WTC11 (cell line): Measurements from ENCODE around the gene SLIT2. TPM values are rescaled to one million over a fixed set of nuclear protein-coding genes. Genes with fewer than 3 reads are reported as not detected.

Experiments
- ATAC-seq: fragments of 200-7000 bp; cut with Tn5 transposase; 2 replicates; pipeline ENCODE4 v1.10.0; 2021; ENCODE audit warnings: mild to moderate bottlenecking, moderate library complexity
- CTCF ChIA-PET: fragments of 300-600 bp; sonication (Branson Sonifier 250); formaldehyde crosslinking; loops from one replicate; lab custom pipeline; 2021; ENCODE audit warnings: antibody characterized with exemption; lab: Charles Lee
- POLR2A ChIA-PET: fragments of 350-600 bp; sonication (Branson Sonifier 250); formaldehyde crosslinking; loops from one replicate; lab custom pipeline; 2021; ENCODE audit warnings: antibody characterized with exemption; lab: Charles Lee
- DNase-seq: peaks from one replicate; pipeline ENCODE4 v3.0.0; 2021; ENCODE audit warnings: low spot score
- H3K27ac Mint-ChIP-seq: 2 replicates; pipeline ENCODE4 v1.8.0; 2021; ENCODE audit warnings: mixed read lengths
- H3K27me3 Mint-ChIP-seq: 2 replicates; pipeline ENCODE4 v1.8.0; 2021; ENCODE audit warnings: low read depth, mild to moderate bottlenecking, moderate library complexity, mixed read lengths
- H3K36me3 Mint-ChIP-seq: 2 replicates; pipeline ENCODE4 v1.8.0; 2021; ENCODE audit warnings: mixed read lengths
- H3K4me1 Mint-ChIP-seq: 2 replicates; pipeline ENCODE4 v1.8.0; 2022; ENCODE audit warnings: mixed read lengths
- H3K4me3 Mint-ChIP-seq: 2 replicates; pipeline ENCODE4 v1.8.0; 2021; ENCODE audit warnings: mild to moderate bottlenecking, moderate library complexity, mixed read lengths
- H3K9me3 Mint-ChIP-seq: 2 replicates; pipeline ENCODE4 v1.8.0; 2021; ENCODE audit warnings: mixed read lengths
- ATF1 ChIP-seq: sonication (generic); formaldehyde crosslinking; IDR thresholded peaks from 2 replicates; pipeline ENCODE4 v1.8.1; 2023; ENCODE audit warnings: mild to moderate bottlenecking, moderate library complexity, missing genetic modification reagents
- CREM ChIP-seq: sonication (generic); formaldehyde crosslinking; IDR thresholded peaks from 2 replicates; pipeline ENCODE4 v1.8.1; 2022; ENCODE audit warnings: mild to moderate bottlenecking, missing genetic modification reagents, moderate library complexity
- ERG ChIP-seq: fragments of 250-450 bp; sonication (Bioruptor Pico); IDR thresholded peaks from 2 replicates; pipeline ENCODE4 v1.8.0; 2021; ENCODE audit warnings: mild to moderate bottlenecking
- FOXP1 ChIP-seq: sonication (generic); formaldehyde crosslinking; IDR thresholded peaks from 2 replicates; pipeline ENCODE4 v1.8.0; 2022; ENCODE audit warnings: missing genetic modification reagents, mild to moderate bottlenecking, moderate library complexity, borderline replicate concordance
- GABPB1 ChIP-seq: sonication (generic); formaldehyde crosslinking; IDR thresholded peaks from 2 replicates; pipeline ENCODE4 v1.8.1; 2023; ENCODE audit warnings: mild to moderate bottlenecking, missing genetic modification reagents
- HMGA2 ChIP-seq: fragments of 250-450 bp; sonication (Bioruptor Pico); IDR thresholded peaks from 2 replicates; pipeline ENCODE4 v1.4.0; 2021; ENCODE audit warnings: mild to moderate bottlenecking, moderate library complexity
- KAT7 ChIP-seq: sonication (generic); formaldehyde crosslinking; IDR thresholded peaks from 2 replicates; pipeline ENCODE4 v1.8.1; 2023; ENCODE audit warnings: missing genetic modification reagents, mild to moderate bottlenecking, borderline replicate concordance
- NFATC4 ChIP-seq: fragments of 250-450 bp; sonication (Bioruptor Pico); IDR thresholded peaks from 2 replicates; pipeline ENCODE4 v1.9.0; 2021; ENCODE audit warnings: mild to moderate bottlenecking
- OVOL2 ChIP-seq: fragments of 250-450 bp; sonication (Bioruptor Pico); IDR thresholded peaks from 2 replicates; pipeline ENCODE4 v1.9.0; 2021; ENCODE audit warnings: mild to moderate bottlenecking, borderline replicate concordance
- SMAD3 ChIP-seq: sonication (generic); formaldehyde crosslinking; IDR thresholded peaks from 2 replicates; pipeline ENCODE4 v1.8.0; 2022; ENCODE audit warnings: missing genetic modification reagents, mild to moderate bottlenecking, borderline replicate concordance
- TEAD1 ChIP-seq: sonication (generic); formaldehyde crosslinking; IDR thresholded peaks from 2 replicates; pipeline ENCODE4 v1.8.0; 2022; ENCODE audit warnings: mild to moderate bottlenecking, missing genetic modification reagents
- ZBTB21 ChIP-seq: sonication (generic); formaldehyde crosslinking; IDR thresholded peaks from 2 replicates; pipeline ENCODE4 v1.8.1; 2023; ENCODE audit warnings: mild to moderate bottlenecking, missing genetic modification reagents, borderline replicate concordance
- ZNF138 ChIP-seq: sonication (generic); formaldehyde crosslinking; conservative IDR thresholded peaks from 2 replicates; pipeline ENCODE4 v1.8.1; 2022; ENCODE audit warnings: mild to moderate bottlenecking, moderate library complexity, missing genetic modification reagents
- ZNF263 ChIP-seq: sonication (generic); formaldehyde crosslinking; IDR thresholded peaks from 2 replicates; pipeline ENCODE4 v1.8.1; 2022; ENCODE audit warnings: low read depth, mild to moderate bottlenecking, moderate library complexity, missing genetic modification reagents
- total RNA-seq: library from RNA; stranded (reverse); gene quantifications from 3 replicates; pipeline ENCODE4 v1.2.3, GENCODE V29; 2021
- TF ChIP-seq, protein P1 (sequence below): sonication (generic); formaldehyde crosslinking; IDR thresholded peaks from 2 replicates; pipeline ENCODE4 v1.8.1; 2023; ENCODE audit warnings: mild to moderate bottlenecking, moderate library complexity, missing genetic modification reagents
- TF ChIP-seq, protein P2 (sequence below): sonication (generic); formaldehyde crosslinking; IDR thresholded peaks from 2 replicates; pipeline ENCODE4 v1.8.0; 2023; ENCODE audit warnings: missing genetic modification reagents
- TF ChIP-seq, protein P3 (sequence below): sonication (generic); formaldehyde crosslinking; IDR thresholded peaks from 2 replicates; pipeline ENCODE4 v1.8.1; 2022; ENCODE audit warnings: mild to moderate bottlenecking, missing genetic modification reagents, moderate library complexity, borderline replicate concordance
- TF ChIP-seq, protein P4 (sequence below): fragments of 250-450 bp; sonication (Bioruptor Pico); IDR thresholded peaks from 2 replicates; pipeline ENCODE4 v1.9.0; 2021; ENCODE audit warnings: moderate library complexity, mild to moderate bottlenecking, inconsistent platforms, borderline replicate concordance
- TF ChIP-seq, protein P5 (sequence below): fragments of 250-450 bp; sonication (Bioruptor Pico); IDR thresholded peaks from 2 replicates; pipeline ENCODE4 v1.9.0; 2021; ENCODE audit warnings: mild to moderate bottlenecking
- TF ChIP-seq, protein P6 (sequence below): fragments of 200-600 bp; IDR thresholded peaks from 2 replicates; pipeline ENCODE4 v1.8.0; 2022; ENCODE audit warnings: antibody characterized with exemption
- TF ChIP-seq, protein P7 (sequence below): fragments of 250-450 bp; sonication (Bioruptor Pico); IDR thresholded peaks from 2 replicates; pipeline ENCODE4 v1.9.0; 2021; ENCODE audit warnings: mild to moderate bottlenecking

The SLIT2 gene
- total RNA-seq, 1 experiment from 2014 or later, result 6.8 TPM

- TF ChIP-seq FOXP1 (CRISPR knock-in tag), result no peak
- TF ChIP-seq, protein P1, sequence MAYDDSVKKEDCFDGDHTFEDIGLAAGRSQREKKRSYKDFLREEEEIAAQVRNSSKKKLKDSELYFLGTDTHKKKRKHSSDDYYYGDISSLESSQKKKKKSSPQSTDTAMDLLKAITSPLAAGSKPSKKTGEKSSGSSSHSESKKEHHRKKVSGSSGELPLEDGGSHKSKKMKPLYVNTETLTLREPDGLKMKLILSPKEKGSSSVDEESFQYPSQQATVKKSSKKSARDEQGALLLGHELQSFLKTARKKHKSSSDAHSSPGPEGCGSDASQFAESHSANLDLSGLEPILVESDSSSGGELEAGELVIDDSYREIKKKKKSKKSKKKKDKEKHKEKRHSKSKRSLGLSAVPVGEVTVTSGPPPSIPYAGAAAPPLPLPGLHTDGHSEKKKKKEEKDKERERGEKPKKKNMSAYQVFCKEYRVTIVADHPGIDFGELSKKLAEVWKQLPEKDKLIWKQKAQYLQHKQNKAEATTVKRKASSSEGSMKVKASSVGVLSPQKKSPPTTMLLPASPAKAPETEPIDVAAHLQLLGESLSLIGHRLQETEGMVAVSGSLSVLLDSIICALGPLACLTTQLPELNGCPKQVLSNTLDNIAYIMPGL, result no peak
- no peak for TF ChIP-seq ZNF138 (CRISPR knock-in tag)
- no peak for TF ChIP-seq GABPB1
- TF ChIP-seq HMGA2 (CRISPR knock-in tag), result no peak
- TF ChIP-seq, protein P2, sequence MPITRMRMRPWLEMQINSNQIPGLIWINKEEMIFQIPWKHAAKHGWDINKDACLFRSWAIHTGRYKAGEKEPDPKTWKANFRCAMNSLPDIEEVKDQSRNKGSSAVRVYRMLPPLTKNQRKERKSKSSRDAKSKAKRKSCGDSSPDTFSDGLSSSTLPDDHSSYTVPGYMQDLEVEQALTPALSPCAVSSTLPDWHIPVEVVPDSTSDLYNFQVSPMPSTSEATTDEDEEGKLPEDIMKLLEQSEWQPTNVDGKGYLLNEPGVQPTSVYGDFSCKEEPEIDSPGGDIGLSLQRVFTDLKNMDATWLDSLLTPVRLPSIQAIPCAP (CRISPR knock-in tag), result no peak
Measured at GRCh38 chr4:20203508-20203907, 48.2 kb upstream of the SLIT2 start (continued).

DNA sequence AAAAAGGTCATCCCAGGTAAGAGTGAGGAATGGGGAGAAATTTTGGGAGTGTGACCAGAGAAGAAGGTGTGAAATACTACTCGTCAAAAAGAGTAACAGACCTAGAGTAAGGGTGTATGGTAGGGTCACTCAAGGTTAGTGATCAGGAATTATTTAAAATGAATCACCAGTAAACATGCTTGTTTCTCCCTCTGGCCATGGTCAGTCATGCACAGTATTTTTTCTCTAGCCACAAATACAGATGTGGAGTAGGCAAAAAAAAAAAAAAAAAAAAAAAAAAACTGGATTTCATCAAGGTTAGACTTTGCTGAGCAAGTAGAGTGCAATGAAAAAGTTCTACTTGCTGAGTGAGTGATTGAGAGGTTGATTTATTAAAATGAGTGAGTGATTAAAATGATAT, 34.2 kb upstream of the SLIT2 start:
- DNase-seq, result no peak
- Mint-ChIP-seq H3K27ac (no peak overlapping the region), H3K4me1 (peaks cover 15% of the 10 kb centered on the region), H3K4me3 (no peak overlapping the region), H3K27me3 (no peaks in the 10 kb centered on the region), H3K9me3 (peaks cover 8% of the 10 kb centered on the region), H3K36me3 (no peaks in the 10 kb centered on the region)
- no peak for TF ChIP-seq ZNF263 (CRISPR knock-in tag)
- TF ChIP-seq, protein P3, sequence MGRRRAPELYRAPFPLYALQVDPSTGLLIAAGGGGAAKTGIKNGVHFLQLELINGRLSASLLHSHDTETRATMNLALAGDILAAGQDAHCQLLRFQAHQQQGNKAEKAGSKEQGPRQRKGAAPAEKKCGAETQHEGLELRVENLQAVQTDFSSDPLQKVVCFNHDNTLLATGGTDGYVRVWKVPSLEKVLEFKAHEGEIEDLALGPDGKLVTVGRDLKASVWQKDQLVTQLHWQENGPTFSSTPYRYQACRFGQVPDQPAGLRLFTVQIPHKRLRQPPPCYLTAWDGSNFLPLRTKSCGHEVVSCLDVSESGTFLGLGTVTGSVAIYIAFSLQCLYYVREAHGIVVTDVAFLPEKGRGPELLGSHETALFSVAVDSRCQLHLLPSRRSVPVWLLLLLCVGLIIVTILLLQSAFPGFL (CRISPR knock-in tag), result no peak
- no peak for TF ChIP-seq OVOL2 (CRISPR knock-in tag)
- TF ChIP-seq, protein P1, result no peak
- TF ChIP-seq, protein P4, sequence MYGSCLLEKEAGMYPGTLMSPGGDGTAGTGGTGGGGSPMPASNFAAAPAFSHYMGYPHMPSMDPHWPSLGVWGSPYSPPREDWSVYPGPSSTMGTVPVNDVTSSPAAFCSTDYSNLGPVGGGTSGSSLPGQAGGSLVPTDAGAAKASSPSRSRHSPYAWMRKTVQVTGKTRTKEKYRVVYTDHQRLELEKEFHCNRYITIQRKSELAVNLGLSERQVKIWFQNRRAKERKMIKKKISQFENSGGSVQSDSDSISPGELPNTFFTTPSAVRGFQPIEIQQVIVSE (CRISPR knock-in tag), result no peak
- no peak for TF ChIP-seq NFATC4
- TF ChIP-seq, protein P5, sequence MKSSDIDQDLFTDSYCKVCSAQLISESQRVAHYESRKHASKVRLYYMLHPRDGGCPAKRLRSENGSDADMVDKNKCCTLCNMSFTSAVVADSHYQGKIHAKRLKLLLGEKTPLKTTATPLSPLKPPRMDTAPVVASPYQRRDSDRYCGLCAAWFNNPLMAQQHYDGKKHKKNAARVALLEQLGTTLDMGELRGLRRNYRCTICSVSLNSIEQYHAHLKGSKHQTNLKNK (CRISPR knock-in tag), result no peak
- TF ChIP-seq ATF1 (CRISPR knock-in tag), result no peak
- TF ChIP-seq, protein P6, sequence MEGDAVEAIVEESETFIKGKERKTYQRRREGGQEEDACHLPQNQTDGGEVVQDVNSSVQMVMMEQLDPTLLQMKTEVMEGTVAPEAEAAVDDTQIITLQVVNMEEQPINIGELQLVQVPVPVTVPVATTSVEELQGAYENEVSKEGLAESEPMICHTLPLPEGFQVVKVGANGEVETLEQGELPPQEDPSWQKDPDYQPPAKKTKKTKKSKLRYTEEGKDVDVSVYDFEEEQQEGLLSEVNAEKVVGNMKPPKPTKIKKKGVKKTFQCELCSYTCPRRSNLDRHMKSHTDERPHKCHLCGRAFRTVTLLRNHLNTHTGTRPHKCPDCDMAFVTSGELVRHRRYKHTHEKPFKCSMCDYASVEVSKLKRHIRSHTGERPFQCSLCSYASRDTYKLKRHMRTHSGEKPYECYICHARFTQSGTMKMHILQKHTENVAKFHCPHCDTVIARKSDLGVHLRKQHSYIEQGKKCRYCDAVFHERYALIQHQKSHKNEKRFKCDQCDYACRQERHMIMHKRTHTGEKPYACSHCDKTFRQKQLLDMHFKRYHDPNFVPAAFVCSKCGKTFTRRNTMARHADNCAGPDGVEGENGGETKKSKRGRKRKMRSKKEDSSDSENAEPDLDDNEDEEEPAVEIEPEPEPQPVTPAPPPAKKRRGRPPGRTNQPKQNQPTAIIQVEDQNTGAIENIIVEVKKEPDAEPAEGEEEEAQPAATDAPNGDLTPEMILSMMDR, result no peak
- no peak for TF ChIP-seq ZBTB21 (CRISPR knock-in tag)
- TF ChIP-seq CREM (CRISPR knock-in tag), result no peak
- no peak for ATAC-seq
- CTCF ChIA-PET, result no interaction called here
- POLR2A ChIA-PET, result no interaction called here

DNA sequence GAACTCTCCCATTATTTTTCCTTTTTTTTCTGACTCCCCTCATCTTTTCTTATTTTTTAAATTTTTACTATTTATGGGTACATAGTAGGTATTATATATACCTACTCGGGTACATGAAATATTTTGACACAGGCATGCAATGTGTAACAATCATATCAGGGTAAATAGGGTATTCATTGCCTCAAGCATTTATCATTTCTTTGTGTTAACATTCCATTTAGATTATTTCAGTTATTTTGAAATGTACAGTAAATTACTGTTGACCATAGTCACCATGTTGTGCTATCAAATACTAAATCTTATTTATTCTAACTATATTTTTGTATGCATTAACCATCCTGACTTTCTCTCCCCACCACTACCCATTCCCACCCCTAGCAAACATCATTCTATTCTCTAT, 33.8 kb upstream of the SLIT2 start:
- Mint-ChIP-seq H3K36me3 (no peaks in the 10 kb centered on the region), H3K27ac (no peak overlapping the region), H3K27me3 (no peaks in the 10 kb centered on the region), H3K9me3 (peaks cover 12% of the 10 kb centered on the region), H3K4me1 (peaks cover 15% of the 10 kb centered on the region), H3K4me3 (no peak overlapping the region)
- ChIA-PET POLR2A (no interaction called here), CTCF (no interaction called here)
- ATAC-seq, result no peak
- no peak for DNase-seq
- TF ChIP-seq KAT7 (CRISPR knock-in tag) (no peak), TEAD1 (CRISPR knock-in tag) (no peak), ERG (no peak), SMAD3 (CRISPR knock-in tag) (no peak)
- TF ChIP-seq, protein P7, sequence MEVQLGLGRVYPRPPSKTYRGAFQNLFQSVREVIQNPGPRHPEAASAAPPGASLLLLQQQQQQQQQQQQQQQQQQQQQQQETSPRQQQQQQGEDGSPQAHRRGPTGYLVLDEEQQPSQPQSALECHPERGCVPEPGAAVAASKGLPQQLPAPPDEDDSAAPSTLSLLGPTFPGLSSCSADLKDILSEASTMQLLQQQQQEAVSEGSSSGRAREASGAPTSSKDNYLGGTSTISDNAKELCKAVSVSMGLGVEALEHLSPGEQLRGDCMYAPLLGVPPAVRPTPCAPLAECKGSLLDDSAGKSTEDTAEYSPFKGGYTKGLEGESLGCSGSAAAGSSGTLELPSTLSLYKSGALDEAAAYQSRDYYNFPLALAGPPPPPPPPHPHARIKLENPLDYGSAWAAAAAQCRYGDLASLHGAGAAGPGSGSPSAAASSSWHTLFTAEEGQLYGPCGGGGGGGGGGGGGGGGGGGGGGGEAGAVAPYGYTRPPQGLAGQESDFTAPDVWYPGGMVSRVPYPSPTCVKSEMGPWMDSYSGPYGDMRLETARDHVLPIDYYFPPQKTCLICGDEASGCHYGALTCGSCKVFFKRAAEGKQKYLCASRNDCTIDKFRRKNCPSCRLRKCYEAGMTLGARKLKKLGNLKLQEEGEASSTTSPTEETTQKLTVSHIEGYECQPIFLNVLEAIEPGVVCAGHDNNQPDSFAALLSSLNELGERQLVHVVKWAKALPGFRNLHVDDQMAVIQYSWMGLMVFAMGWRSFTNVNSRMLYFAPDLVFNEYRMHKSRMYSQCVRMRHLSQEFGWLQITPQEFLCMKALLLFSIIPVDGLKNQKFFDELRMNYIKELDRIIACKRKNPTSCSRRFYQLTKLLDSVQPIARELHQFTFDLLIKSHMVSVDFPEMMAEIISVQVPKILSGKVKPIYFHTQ (CRISPR knock-in tag), result no peak
